ENCODE data around the gene HDHD5.

DNA sequence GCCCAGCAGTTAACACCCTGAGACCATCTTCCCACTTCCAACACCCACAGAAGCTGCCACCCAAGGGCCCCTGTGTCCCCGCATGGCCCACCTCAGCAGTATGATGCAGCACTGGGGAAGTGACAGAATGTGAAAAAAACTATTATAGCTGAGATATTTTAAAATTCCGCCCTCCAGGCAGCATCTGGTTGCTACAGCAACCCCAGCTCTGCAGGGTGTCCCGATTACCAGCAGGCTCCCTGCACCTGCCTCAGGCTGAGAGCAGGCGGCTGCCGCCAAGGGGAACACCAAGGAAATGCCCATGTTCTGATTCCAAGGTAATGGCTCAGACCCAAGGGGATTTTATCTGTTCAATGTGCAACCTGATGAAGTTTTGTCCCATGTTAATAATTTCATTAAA lies 27.4 kb downstream of the HDHD5 start:
- TF ChIP-seq, protein P1, sequence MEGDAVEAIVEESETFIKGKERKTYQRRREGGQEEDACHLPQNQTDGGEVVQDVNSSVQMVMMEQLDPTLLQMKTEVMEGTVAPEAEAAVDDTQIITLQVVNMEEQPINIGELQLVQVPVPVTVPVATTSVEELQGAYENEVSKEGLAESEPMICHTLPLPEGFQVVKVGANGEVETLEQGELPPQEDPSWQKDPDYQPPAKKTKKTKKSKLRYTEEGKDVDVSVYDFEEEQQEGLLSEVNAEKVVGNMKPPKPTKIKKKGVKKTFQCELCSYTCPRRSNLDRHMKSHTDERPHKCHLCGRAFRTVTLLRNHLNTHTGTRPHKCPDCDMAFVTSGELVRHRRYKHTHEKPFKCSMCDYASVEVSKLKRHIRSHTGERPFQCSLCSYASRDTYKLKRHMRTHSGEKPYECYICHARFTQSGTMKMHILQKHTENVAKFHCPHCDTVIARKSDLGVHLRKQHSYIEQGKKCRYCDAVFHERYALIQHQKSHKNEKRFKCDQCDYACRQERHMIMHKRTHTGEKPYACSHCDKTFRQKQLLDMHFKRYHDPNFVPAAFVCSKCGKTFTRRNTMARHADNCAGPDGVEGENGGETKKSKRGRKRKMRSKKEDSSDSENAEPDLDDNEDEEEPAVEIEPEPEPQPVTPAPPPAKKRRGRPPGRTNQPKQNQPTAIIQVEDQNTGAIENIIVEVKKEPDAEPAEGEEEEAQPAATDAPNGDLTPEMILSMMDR (IDR thresholded peaks at IDR 0.05): no peak
- TF ChIP-seq POLR2A (IDR thresholded peaks at IDR 0.05): no peak

Measured in uterus (tissue), 2 donors.